ENCODE results near the gene DNHD1.
"Not testable (repeated sequence)": the region's sequence is repeated elsewhere in the genome, so short reads cannot be mapped to it uniquely, and the experiment has no call there.

The DNHD1 gene

GRCh38 chr11:6481012-6481923 is 15.8 kb upstream of the DNHD1 start, which contains the start of the genes ARFIP2 and TIMM10B:
ARFIP2 (minus strand) TSS chr11:6481331; CDS start chr11:6480421, 910 bp downstream.
TIMM10B (plus strand) TSS chr11:6481501; CDS start chr11:6481517, 16 bp downstream.
- DNase-seq (ENCODE audit: low read depth in 2 of 2) = peak; percentile 90 to 92

- DNase-seq (ENCODE audit: low read depth in 2 of 2) = no peak
These were observed 15.2 kb upstream of the DNHD1 start for GRCh38 chr11:6481924-6482275.

DNA sequence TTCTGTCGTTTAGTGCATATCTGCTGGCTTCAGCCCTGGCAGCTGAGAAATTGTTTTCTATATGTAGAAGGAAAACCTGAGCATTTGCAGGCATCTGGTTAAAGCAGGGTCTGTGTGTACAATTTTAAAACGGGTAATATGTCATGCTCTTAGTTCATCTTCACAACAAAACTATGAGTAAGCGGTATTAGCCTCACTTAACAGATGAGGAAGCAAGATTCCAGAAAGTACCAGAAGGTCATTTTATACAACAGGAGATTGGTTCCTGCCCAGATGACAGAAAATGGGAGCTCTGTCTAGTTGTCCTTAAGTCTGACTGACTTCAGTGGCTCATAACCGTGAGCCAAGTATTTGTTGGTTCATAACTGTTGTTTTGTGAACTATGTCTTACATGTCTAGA is 14.6 kb upstream of the DNHD1 start:
- DNase-seq (ENCODE audit: low read depth in 2 of 2) = no peak

DNA sequence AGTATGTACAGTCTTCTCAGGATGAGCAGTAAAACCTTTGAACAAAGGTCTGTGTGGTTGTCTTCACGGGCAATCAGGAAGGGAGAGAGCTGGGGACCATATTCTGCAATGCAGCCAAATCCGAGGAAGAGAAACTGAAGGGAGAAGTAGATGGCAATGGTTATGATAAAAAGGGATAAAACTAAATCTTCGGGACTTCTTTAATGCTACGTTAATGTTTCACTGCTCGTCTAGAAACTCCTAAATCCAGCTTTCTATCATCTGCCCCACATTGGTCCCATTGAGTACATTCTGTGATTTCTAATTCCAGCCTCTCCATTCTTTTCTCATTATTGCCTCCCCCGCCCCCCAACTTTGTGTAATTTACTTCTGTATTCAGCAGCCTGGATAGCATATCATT is 14.1 kb upstream of the DNHD1 start:
- no peak for DNase-seq (ENCODE audit: low read depth in 2 of 2)

GRCh38 chr11:6485661-6486060 is 11.4 kb upstream of the DNHD1 start:
- no peak for DNase-seq (ENCODE audit: low read depth in 2 of 2)

- DNase-seq (ENCODE audit: low read depth in 2 of 2) = no peak
These were observed 10.8 kb upstream of the DNHD1 start for GRCh38 chr11:6486256-6486655.

DNA sequence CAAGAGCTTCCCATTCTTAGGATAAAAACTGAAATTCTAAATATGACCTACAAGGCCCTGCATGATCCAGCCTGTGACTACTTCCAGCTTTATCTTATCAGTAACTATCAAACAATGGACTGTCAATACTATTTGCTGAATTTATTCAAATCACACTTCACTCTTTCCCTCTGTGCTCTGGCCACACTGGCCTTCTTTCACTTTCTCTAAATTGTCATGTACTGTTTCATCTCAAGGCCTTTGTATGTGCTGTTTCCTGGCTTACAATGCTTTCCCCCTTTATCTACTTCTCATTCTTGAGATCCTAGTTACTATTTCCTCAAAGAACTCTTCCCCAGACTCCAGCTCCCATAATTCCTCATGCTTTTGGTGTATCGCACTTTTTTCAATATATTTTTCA is 10.1 kb upstream of the DNHD1 start:
- no peak for DNase-seq (ENCODE audit: low read depth in 2 of 2)

GRCh38 chr11:6488342-6488741 is 8.7 kb upstream of the DNHD1 start:
- DNase-seq (ENCODE audit: low read depth in 2 of 2) = no peak

GRCh38 chr11:6488821-6489220 is 8.3 kb upstream of the DNHD1 start:
- DNase-seq (ENCODE audit: low read depth in 2 of 2) = no peak

- no peak for DNase-seq (ENCODE audit: low read depth in 2 of 2)
These were observed 7.8 kb upstream of the DNHD1 start for GRCh38 chr11:6489306-6489705.

- no peak for DNase-seq (ENCODE audit: low read depth in 2 of 2)
These were observed 1.0 kb downstream of the DNHD1 start for GRCh38 chr11:6498121-6498520.

DNA sequence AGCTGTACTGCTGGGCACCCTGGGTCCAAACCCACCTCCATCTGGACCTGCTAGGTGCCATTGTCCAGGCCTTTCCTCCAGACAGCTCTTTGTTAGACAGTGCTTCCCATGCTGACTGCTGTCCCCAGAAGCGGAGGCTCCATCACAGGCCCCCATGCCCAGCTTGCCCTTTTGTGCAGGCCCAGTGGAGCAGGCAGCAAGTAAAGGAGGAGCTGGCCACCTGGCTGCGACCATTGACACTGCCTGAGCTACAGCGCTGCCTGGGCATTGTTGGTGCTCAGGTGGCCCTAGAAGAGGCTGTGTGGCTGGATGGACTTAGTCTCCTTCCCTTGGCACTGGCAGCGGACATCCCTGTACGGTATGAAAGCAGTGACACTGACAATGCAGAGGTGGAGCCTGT is 1.5 kb downstream of the DNHD1 start:
- no peak for DNase-seq (ENCODE audit: low read depth in 2 of 2)

- DNase-seq (ENCODE audit: low read depth in 2 of 2) = no peak
These were observed 5.3 kb downstream of the DNHD1 start for GRCh38 chr11:6502382-6502781.

- DNase-seq (ENCODE audit: low read depth in 2 of 2) = no peak
These were observed 7.1 kb downstream of the DNHD1 start for GRCh38 chr11:6504166-6504565.

GRCh38 chr11:6505577-6506240 is 8.6 kb downstream of the DNHD1 start:
- DNase-seq (ENCODE audit: low read depth in 2 of 2) = no peak

DNA sequence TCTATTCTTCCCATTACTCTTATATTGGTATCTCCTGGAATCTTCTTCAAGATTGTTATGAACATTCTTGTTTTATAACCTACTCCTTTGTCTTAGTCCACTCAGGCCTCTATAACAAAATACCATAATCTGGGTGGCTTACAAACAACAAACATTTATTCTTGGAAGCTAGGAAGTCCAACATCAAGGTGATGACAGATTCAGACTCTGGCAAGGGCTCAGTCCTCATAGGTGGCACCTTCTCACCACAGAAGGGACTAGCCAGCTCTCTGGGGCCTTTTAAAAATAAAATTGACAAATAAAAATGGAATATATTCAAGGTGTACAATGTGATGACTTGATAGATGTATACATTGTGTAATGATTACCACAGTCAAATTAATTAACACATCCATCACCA is 19.8 kb downstream of the DNHD1 start:
- DNase-seq (ENCODE audit: low read depth in 2 of 2) = no peak

GRCh38 chr11:6520265-6520664 is 23.2 kb downstream of the DNHD1 start:
- no peak for DNase-seq (ENCODE audit: low read depth in 2 of 2)

GRCh38 chr11:6521946-6522345 is 24.9 kb downstream of the DNHD1 start:
- DNase-seq (ENCODE audit: low read depth in 2 of 2) = not testable (repeated sequence)

- DNase-seq (ENCODE audit: low read depth in 2 of 2) = no peak
These were observed 26.2 kb downstream of the DNHD1 start for GRCh38 chr11:6523253-6523652.

DNA sequence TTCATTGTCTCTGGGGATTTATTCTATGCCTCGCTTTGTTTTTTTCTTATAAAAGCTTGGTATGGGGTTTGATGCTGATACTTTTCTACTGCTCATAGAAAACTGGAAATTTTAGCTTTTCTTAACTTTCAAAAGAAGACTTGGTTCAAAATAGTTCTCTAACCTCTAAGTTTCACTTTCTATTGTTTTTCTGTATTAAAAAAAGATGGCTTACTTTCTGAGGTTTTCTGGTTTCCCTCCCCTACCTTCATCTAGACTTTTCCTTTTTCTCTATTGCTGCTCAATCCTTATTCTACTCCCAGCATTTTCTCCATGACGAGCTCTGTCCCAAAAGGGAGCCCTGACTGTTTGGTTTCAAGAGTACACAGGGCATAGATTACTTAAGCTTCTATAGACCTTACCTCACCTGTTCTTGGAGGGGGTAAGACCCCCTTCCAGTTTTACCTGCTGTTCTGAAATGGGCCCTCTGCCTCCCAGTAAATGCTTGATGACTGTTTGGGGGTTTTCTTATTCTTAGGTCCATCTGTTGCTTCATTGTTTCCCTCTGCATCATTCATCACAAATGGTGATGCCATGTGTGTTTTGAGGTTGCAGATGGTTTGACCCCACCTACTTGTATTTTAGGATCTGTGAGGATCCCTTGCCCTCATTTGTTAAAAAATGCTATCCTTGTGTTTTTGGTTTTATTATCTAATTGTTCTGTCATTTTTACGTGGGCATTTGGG is 29.5 kb downstream of the DNHD1 start:
- no peak for DNase-seq (ENCODE audit: low read depth in 2 of 2)

- DNase-seq (ENCODE audit: low read depth in 2 of 2) = no peak
These were observed 32.2 kb downstream of the DNHD1 start for GRCh38 chr11:6529266-6529665.

GRCh38 chr11:6530848-6531247 is 33.8 kb downstream of the DNHD1 start:
- DNase-seq (ENCODE audit: low read depth in 2 of 2) = no peak
